ENCODE data around the gene LMTK3. TPM values are rescaled to one million over a fixed set of nuclear protein-coding genes. Genes with fewer than 3 reads are reported as not detected.

Gene LMTK3
- total and polyA plus RNA-seq, 2 donors (not counting 1 experiment from before 2014, with no cell fraction given), result 0.17 TPM; not detected in 1

DNA sequence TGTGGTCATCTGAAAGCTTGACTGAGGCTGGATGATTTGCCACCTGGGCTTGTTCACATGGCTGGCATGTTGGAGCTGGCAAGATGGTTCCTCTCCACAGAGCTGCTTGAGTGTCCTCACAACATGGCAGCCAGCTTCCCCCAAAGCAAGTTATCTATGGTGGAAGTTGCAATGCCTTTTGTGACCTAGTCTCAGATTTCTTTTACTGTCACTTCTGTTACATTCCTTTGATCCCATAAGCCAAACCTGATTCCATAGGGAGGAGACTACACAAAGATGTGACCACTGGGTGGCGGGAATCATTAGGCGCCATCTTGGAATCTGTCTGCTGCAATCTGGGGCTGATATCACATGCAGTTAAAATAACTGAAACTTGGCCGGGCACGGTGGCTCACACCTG lies 17.5 kb upstream of the LMTK3 start:
- Histone ChIP-seq H3K79me2 (ENCODE audit: control insufficient read depth, insufficient read depth, low read length) (no peaks in the 10 kb centered on the region), H4K20me1 (ENCODE audit: control insufficient read depth, extremely low read depth, insufficient read depth, low read length) (no peaks in the 10 kb centered on the region), H3K27me3 (ENCODE audit: control insufficient read depth, insufficient read depth, low read length) (no peaks in the 10 kb centered on the region), H3K27ac (ENCODE audit: insufficient read depth, low read length) (no peak overlapping the region), H3K36me3 (ENCODE audit: control insufficient read depth, insufficient read depth, low read length) (no peaks in the 10 kb centered on the region), H3K4me3 (replicated peaks in 1 of 4; ENCODE audit: control extremely low read depth in 1 of 4, insufficient read depth in 1 of 4, low read depth in 3 of 4, low read length in 4 of 4) (no peak overlapping the region), H2AFZ (ENCODE audit: low read length) (no peak overlapping the region), H3K9ac (ENCODE audit: insufficient read depth, low read length) (no peak overlapping the region), H3K9me3 (ENCODE audit: control insufficient read depth, insufficient read depth, low read depth, low read length) (no peaks in the 10 kb centered on the region), H3K4me1 (ENCODE audit: control insufficient read depth, extremely low read depth, insufficient read depth, low read length) (no peaks in the 10 kb centered on the region), H3K4me2 (ENCODE audit: extremely low read depth, insufficient read depth, low read length) (no peak overlapping the region)
- DNase-seq (ENCODE audit: low read depth in 2 of 2), result no peak
- TF ChIP-seq EZH2 (IDR thresholded peaks at IDR 0.05; ENCODE audit: low read length, missing control alignments), result no peak
- TF ChIP-seq, protein P1, sequence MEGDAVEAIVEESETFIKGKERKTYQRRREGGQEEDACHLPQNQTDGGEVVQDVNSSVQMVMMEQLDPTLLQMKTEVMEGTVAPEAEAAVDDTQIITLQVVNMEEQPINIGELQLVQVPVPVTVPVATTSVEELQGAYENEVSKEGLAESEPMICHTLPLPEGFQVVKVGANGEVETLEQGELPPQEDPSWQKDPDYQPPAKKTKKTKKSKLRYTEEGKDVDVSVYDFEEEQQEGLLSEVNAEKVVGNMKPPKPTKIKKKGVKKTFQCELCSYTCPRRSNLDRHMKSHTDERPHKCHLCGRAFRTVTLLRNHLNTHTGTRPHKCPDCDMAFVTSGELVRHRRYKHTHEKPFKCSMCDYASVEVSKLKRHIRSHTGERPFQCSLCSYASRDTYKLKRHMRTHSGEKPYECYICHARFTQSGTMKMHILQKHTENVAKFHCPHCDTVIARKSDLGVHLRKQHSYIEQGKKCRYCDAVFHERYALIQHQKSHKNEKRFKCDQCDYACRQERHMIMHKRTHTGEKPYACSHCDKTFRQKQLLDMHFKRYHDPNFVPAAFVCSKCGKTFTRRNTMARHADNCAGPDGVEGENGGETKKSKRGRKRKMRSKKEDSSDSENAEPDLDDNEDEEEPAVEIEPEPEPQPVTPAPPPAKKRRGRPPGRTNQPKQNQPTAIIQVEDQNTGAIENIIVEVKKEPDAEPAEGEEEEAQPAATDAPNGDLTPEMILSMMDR (conservative IDR thresholded peaks at IDR 0.05 in 1 of 2, IDR thresholded peaks at IDR 0.05 in 1 of 2; ENCODE audit: low read depth in 1 of 2, low read length in 2 of 2), result no peak

DNA sequence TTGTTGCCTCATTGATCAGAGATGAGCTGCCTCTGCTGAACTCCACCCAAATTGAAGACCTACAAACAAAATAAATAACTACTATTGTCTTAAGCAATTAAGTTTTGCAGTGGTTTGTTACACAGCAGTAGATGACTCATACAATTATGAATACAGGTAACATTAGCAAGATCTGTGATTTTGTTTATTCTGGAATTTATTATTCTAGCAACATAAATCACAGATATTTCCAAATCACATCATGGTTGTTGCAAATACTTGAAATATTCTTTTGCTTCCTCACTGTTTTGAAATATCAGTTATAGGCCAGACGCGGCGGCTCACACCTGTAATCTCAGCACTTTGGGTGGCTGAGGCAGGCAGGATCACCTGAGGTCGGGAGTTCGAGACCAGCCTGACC lies 13.1 kb upstream of the LMTK3 start:
- no peak for DNase-seq (ENCODE audit: low read depth in 2 of 2)
- Histone ChIP-seq H4K20me1 (ENCODE audit: control insufficient read depth, extremely low read depth, insufficient read depth, low read length) (no peaks in the 10 kb centered on the region), H3K79me2 (ENCODE audit: control insufficient read depth, insufficient read depth, low read length) (no peaks in the 10 kb centered on the region), H3K27ac (ENCODE audit: insufficient read depth, low read length) (no peak overlapping the region), H3K4me3 (replicated peaks in 1 of 4; ENCODE audit: control extremely low read depth in 1 of 4, insufficient read depth in 1 of 4, low read depth in 3 of 4, low read length in 4 of 4) (no peak overlapping the region), H3K9me3 (ENCODE audit: control insufficient read depth, insufficient read depth, low read depth, low read length) (no peaks in the 10 kb centered on the region), H3K27me3 (ENCODE audit: control insufficient read depth, insufficient read depth, low read length) (no peaks in the 10 kb centered on the region), H3K36me3 (ENCODE audit: control insufficient read depth, insufficient read depth, low read length) (no peaks in the 10 kb centered on the region), H3K4me2 (ENCODE audit: extremely low read depth, insufficient read depth, low read length) (no peak overlapping the region), H3K4me1 (ENCODE audit: control insufficient read depth, extremely low read depth, insufficient read depth, low read length) (no peaks in the 10 kb centered on the region), H3K9ac (ENCODE audit: insufficient read depth, low read length) (no peak overlapping the region), H2AFZ (ENCODE audit: low read length) (no peak overlapping the region)
- TF ChIP-seq, protein P1 (conservative IDR thresholded peaks at IDR 0.05 in 1 of 2, IDR thresholded peaks at IDR 0.05 in 1 of 2; ENCODE audit: low read depth in 1 of 2, low read length in 2 of 2), result no peak
- no peak for TF ChIP-seq EZH2 (IDR thresholded peaks at IDR 0.05; ENCODE audit: low read length, missing control alignments)

DNA sequence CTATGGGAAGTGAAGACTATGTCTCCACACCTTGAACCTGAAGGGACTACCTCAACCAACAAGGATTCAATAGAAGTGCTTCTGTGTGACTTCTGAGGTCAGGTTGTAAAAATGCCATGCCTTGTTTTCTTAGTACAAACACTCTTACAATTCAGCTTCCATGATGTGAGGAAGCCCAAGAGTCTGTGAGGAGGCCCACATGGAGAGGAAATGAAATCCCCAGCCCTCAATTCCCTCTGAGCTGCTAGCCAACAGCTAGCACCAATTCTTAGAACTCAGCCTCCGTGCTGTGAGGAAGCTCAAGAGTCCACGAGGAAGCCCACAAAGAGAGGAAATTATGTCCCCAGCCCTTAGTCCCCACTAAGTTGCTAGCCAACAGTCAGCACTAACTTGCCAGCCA lies 12.6 kb upstream of the LMTK3 start:
- Histone ChIP-seq H3K4me2 (ENCODE audit: extremely low read depth, insufficient read depth, low read length) (no peak overlapping the region), H3K4me3 (replicated peaks in 1 of 4; ENCODE audit: control extremely low read depth in 1 of 4, insufficient read depth in 1 of 4, low read depth in 3 of 4, low read length in 4 of 4) (no peak overlapping the region), H3K79me2 (ENCODE audit: control insufficient read depth, insufficient read depth, low read length) (no peaks in the 10 kb centered on the region), H3K9ac (ENCODE audit: insufficient read depth, low read length) (no peak overlapping the region), H3K27me3 (ENCODE audit: control insufficient read depth, insufficient read depth, low read length) (no peaks in the 10 kb centered on the region), H2AFZ (ENCODE audit: low read length) (no peak overlapping the region), H3K27ac (ENCODE audit: insufficient read depth, low read length) (no peak overlapping the region), H4K20me1 (ENCODE audit: control insufficient read depth, extremely low read depth, insufficient read depth, low read length) (no peaks in the 10 kb centered on the region), H3K9me3 (ENCODE audit: control insufficient read depth, insufficient read depth, low read depth, low read length) (no peaks in the 10 kb centered on the region), H3K4me1 (ENCODE audit: control insufficient read depth, extremely low read depth, insufficient read depth, low read length) (no peaks in the 10 kb centered on the region), H3K36me3 (ENCODE audit: control insufficient read depth, insufficient read depth, low read length) (no peaks in the 10 kb centered on the region)
- TF ChIP-seq, protein P1 (conservative IDR thresholded peaks at IDR 0.05 in 1 of 2, IDR thresholded peaks at IDR 0.05 in 1 of 2; ENCODE audit: low read depth in 1 of 2, low read length in 2 of 2), result no peak
- no peak for TF ChIP-seq EZH2 (IDR thresholded peaks at IDR 0.05; ENCODE audit: low read length, missing control alignments)
- no peak for DNase-seq (ENCODE audit: low read depth in 2 of 2)
